HG03097 (cell line): Measurements from ENCODE around the gene MAML3.

ENCODE experiments used
- ATAC-seq: cut with Tn5 transposase; IDR thresholded peaks from one replicate; pipeline ENCODE4 v1.9.1; 2021; ENCODE audit not compliant: unreplicated experiment, low FRiP score

Gene MAML3

DNA sequence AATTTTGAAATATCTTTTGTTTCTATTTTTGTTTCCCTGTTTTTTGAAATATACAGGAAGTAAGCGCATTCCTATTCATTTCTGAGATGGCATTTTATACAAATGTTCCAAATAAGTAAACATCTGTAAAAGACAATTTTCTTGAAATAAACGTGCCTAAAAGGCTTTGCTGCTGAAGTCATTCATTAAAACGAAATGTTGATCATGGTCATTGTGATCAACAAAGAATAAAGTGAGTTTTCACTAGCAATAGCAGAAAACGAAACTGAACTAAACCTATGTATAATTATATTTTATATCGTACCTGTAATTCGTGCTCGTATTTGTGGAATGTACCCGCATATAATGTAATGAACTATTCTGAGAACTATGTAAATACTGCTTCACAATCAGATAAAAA is 267.2 kb downstream of the MAML3 start:
- no peak for ATAC-seq

DNA sequence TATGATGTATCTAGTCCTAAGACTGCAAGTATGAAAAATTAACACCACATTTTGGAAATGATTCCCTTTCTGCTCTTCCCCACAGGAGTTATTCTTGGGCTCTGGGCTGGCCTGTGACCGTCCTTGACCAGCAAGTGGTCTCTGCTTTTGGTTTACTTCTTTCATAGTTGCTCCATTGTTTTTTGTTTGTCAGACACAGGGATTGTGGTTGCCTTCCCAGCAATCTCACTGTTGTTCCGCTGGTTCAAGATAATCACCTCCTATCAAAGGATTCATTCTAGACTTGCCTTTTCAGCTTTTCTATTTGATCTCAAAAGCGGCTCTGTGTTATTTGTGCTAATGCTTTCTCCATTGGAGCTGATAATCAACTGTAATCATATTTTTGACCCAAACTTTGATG is 269.5 kb downstream of the MAML3 start:
- no peak for ATAC-seq

DNA sequence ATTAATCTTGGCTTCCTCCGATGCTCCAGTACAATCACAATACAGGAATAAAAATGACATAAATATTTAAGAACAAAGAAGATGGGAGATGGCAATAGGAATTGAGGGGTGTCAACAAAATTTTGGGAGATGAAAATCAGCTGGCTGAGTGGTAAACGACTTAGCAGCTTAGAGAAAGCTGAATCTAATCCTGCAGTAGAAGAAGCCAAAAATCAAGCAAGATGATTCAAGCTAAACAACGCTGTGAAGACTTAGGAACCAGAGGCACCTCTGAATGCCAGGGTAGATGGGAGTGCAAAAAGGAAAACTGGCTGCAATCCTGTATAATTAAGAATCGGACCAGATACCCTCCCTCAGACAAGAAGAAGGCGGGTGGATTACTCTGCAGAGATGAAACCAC is 273.1 kb downstream of the MAML3 start:
- no peak for ATAC-seq

DNA sequence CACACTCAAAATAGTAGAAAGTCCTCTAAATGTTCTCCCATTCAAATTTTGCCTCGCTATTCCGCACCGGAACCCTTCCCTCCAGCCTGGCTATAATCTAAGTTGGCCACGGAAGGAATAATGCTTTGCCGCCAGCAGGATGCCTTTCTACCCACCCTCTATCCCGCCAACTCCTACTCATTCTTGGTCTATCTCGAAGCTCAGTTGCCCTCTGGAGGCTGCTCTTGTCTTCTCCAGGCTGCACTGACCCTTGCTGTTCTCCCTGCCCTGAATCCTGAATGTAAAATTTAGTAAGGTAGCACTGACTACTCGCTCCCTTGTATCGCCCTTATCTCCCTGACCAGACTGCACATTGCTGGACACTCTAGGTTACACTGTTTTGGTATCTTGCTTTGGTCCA is 275.9 kb downstream of the MAML3 start:
- ATAC-seq, result no peak

DNA sequence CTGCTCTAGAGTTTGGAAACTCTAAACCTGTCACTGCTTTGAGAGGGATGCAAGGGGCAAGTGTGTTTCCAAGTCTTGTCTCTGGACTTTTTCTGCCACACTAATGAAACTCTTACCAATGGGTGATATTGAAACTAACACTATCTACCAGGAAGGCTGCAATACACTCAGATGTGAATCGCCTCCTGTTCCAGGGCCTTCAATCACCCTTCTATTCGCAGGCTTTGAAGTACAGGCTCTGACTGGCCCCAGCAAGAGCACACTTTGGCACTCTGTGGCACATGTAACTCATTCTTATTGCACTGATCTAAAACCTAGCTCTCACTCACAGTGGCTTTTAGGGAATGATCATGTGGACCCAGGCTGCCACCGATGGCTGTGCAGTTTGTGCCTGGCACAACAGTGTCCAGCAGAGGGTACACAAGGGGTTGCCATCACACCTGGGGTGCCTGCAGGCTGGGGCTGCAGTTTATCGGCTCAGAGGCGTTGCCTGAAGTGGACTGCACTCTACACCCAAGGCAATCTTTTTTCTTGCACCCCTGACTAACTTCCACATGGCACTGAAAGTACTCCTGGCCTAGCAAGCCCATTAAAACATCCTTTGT is 277.5 kb downstream of the MAML3 start:
- ATAC-seq, result no peak

DNA sequence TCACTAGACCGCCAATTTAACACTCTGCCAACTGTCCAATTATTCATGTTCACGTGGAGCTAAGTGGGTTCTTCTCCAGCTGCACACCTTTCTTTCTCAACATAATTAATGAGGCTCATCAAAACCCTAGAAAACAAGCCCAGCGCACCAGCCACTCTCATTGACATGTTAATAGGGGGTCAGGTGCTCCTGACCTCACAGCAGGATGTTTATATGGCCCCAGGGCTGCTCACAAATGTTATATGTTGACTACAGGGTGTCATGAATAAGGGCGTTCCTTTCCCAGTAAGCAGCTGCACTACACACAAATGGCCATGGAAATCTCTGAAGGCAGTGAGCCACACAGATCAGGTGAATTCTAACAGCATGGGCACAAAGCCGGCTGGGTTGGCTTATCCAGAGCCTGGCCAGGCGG is 278.6 kb downstream of the MAML3 start:
- no peak for ATAC-seq

DNA sequence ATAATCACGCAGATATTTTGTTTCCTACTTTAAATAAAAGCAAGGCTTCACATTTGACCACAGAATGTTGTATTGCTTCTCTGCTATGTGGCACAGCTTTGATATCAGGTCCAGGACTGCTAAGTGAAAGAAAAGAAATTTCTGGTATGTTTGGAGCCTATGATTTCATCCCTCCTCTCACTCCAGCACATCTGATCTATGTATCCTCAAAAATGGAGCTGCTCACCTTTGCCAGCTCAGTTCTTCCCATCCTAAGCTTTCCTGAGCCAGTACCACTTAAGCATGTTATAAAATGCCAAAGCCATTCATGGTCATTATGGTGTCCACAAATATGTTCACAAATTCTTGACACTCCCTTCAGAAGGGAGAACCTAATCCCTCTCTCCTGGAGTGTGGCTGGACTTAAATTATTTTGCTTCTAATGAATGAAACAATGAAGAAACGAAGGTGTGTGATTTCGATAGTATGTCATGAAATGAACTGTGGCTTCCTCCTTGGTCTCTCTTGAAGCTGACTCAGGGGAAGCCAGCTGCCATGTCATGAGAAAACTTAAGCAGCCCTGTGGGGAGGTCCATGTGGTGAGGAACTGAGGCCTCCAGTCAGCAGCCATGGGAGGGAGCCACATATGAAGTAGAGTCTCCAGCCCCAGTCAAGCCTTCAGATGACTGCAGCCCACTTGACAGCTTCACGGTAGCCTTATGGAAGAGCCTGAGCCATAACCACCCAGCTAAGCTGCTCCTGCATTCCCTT is 280.7 kb downstream of the MAML3 start:
- ATAC-seq, result no peak

DNA sequence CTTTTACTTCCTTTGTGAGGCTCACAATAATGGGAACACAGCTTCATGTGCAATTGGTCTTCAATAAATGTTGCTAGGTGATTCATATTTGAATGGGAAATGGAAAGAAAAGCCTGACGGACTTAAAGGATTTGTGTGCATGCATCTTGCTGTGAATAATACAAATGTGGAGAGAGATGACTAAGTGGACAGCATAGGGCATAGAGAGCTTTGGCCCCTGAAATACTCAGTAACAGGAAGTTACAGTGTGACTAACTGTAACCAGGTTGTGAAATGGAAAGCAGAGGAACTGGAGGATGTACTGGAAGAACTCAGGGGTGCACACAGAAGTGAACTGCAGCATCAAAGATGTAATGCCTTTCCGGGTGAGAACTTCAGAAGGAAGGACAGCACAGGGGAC is 281.7 kb downstream of the MAML3 start:
- no peak for ATAC-seq

DNA sequence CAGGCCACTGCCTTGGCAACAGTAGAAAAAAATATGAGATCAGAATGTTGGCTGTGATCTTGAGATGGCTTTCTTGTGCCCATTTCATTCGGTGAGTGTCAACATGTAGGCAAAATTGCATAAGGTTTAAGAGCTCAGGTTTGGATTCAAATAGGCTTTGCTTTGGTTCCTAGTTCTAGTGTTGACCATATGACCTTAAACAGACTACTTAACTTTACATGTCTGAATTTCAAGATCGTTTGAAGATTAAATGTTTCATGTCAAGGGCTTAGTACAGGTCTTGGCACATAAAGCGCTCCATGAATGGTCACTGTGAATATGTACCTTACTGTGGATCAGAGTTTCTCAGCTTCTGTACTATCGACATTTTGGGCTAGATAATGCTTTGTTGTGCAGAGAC is 284.2 kb downstream of the MAML3 start:
- no peak for ATAC-seq

DNA sequence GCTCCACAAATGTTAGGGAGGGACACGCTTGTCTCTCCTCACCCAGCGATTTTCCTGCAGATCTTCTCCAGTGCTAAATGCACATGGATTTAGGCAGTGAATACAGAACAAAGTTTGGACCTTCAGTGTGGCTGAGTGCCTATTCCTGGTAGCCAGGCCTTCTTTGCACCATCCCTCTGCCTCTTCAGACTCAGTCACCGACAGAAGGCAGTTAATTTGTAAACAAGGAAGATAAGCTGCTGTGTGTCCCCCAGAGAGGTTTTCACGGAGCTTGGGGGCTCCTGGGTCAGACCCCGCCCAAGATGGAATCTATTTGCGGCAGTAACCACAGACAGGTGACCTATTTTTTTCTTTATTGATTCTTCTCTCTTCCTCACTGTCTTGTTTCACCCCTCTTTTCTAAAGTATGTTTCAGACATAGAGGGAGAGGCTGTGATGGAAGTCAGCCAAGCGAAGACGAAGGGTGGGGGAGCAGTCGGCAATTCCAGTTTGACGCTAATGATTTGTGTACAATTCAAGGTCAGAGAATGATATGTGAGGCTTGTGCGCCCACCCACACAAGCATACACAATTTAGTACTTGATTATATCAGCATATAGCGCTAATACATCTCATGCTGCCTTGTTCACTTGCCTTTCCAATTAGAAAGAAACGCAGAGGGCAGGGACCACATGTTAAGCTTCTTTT is 287.6 kb downstream of the MAML3 start:
- ATAC-seq, result no peak

DNA sequence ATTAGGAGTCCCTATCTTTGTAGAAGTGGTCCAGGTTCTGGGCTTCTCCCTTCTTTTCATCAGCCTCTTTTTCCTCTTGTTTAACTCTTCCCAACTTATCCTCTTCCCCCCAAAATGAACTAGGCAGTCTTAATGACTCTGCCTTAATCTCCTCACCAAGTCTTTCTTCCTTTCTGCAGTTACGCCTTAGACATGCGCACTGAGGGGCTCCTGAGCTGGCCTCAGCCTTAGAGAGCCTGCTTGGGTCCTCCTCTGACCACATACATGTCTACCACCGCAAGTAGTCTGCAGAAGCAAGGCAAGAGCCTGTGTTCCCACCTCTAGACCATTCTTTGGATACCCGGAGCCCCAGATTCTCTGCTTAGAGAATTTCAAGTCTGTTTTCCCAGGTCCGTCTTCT is 288.4 kb downstream of the MAML3 start:
- ATAC-seq, result no peak

DNA sequence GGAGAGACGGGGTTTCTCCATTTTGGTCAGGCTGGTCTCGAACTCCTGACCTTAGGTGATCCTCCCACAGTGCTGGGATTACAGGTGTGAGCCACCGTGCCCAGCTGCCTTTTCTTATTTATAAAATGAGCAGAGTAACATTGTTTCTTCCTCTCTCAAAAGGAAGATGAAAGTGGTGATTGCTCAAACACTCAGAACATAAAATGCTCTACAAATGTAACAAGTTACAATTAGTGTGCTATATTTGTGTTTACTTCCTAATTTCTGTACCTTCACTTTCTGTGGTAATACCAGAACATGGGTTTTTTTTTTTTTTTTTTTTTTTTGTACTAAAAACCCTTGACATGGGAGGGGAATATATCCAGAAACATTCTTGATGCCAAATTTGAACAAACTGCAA is 290.5 kb downstream of the MAML3 start:
- no peak for ATAC-seq

DNA sequence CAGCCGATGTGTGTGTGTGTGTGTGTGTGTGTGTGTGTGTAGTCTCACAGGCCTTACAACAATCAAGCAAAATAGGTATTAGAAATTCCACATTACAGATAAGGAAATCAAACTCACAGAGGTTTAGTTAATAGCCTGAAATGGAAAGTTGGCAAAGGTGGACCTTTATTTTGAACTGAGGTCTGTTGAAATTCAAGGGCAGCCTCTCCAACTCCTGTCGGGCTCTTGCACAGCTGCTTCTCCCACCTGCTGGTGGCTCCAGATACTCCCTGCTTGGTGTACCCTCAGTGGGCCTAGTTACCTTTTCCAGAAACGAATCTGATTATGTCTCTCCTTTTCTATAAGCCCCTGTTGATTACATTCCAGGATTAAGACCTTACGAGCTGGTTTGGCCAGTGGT is 292.5 kb downstream of the MAML3 start:
- no peak for ATAC-seq

DNA sequence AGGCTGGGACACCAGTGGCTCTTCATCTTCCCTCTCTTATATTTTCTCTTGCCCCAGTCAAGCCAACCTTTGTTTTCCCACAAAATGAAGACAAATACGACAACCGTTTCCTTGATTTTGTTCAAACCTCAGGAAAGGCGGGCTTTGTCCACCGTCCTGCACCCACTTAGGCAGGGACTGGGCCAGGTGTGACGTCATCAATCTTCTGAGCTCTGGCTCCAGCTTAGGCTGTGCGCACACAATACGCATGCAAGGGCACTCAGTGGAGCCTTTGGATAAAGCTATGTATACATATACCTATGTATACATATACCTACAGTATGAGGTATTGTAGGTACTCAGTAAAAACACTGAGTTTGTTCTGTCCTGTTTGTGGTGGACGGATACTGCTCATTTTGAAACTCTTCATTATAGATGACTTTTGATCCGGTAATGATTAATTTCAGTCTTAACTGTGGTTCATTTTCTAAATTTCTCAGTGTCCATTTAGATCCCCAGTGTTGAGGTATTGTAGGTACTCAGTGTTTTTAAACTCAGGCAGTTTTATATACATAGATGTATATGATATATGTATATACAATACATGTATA is 293.5 kb downstream of the MAML3 start:
- ATAC-seq, result no peak

DNA sequence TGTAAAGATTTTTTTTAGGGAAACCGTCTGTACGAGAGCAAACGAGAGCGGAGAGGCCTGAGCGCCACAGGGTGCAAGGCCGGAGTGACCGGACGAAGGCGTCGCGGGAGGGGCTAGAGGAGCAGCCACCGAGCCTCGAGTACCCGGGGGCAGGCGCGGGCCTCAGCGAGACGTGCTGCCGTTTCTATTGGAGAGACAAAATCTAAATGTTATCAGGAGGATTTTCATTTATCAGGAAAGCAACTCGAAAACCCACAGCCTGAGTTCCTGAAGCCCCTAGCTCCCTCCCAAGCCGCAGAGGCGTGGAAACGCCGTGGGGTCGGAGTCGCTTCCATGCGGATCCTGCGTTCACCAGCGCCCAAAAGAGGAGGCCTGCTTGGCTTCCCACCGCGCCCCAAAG is 294.1 kb downstream of the MAML3 start:
- no peak for ATAC-seq

DNA sequence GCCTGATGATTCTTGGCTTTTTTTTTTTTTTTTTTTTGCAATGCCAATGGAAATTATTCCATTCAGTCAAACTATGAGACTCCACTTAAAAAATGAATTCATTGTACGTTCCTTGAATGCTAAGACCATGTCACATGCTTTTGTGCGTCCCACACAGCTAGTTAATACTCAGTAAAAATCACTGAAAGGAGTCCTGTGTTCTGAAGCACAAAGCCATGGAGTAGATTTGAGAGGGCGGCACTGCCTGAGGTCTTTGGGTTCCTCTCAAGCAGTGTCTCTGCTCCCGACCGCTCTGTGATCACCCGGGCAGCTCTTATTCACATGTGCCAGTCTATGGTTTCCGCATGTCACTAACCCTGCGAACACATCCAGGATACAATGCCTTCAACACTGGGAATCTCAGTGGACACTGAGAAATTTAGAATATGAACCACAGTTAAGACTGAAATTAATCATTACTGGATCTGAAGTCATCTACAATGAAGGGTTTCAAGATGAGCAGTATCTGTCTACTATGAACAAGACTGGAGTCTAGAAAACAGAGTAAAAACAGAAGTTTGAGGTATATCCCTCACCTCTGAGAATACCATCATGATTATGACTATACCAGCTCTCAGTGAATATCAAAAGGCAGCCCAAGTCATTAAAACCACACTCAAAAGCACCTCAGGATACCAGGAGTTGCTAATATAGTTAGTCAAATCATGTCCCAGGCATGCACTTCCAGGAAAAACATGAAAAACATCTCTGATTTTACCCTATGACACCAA is 295.4 kb downstream of the MAML3 start:
- ATAC-seq, result peak; percentile 91

DNA sequence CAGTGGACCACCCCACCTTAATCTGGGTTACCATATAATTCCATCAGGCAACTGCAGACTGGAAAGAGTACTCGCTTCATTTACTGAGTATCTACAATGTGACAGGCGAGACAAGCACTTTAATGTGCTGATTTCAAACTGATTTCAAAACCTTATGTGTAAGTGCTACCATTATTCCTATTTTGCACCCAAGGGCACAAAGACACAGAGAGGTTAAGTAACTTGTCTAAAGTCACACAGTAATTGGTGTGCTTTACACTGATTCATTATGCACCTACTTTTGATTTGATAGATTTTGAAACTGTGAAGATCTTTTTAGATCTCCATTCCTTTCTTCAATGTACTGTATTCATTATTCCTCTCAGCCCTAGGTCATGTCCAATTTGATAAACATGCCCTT is 296.0 kb downstream of the MAML3 start:
- ATAC-seq, result no peak

DNA sequence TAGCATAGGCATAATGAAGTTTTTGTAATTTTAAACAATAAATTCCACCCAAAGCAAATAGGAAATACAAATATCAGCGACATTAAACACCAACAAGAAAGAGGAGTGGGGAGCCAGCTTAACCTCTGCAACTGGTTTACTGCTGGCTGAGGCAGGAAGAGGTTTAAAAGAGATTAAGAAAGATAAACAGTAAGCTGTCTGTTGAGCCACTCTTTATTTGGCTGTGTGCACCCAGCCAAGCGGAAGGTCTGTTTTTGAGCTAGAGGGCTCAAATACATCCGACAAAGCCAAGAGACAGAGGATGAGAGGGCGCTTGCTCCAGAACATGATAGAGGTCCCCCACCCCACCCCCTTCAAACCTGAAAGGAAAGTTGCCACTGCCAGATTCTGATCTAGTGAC is 297.0 kb downstream of the MAML3 start:
- ATAC-seq, result no peak

DNA sequence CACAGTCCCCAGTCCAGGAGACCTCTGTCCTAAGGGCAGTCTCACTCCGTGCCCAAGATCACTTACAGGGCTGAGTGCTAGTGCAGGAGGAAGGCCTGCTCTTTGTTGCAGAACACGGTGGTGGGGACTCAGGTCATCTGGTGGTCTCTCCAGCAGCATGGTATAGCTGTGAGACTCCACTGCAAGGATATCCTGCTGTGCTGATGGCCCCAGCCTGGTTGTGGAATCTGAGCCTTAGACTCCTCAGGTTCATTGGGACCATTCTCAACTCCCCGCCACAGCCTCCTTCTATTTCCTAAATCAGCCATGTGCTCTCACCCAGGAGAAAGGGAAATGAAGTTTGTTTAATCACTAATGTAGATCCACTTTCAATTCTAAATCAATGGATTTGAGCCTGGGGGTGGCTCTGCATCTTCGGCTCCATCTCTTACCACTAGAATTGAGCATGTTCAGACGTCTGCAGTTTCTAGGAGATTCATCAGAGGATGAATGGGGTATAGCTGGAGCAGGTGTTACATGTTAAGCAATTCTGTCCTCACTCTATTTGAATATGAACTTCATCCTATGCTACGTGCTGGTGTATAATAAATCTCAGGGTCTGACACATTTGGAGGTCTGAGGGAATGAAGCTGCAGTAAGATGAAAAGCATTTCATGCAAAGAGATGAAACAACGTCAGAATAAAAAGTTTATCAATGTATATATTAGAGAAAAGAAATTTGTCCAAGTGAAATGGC is 299.1 kb downstream of the MAML3 start:
- no peak for ATAC-seq

DNA sequence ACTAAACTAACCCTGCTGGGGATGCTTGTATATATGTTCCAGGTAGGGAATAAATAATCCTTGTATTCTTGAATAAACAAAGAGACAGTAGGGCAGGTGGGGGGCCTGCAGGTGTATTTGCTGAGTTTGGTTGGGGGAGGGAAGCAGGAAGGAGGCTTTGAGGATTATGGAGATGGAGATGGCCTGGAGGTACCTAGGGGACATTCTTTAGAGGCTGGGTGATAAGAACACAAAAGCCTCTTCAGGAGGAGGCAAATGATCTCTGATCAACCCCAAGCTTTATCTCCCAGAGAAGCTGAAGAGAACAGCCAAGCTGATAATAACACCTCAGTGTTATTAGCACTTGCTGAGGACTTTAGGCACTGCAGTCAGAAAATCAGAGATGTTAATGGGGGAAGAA is 300.7 kb downstream of the MAML3 start:
- ATAC-seq, result no peak
